Large intestine (tissue), 3 donors: ENCODE measurements around the gene FAM3A. TPM values are rescaled to one million over a fixed set of nuclear protein-coding genes. Genes with fewer than 3 reads are reported as not detected.
A peak's percentile ranks its signal among the peaks of the same experiment; 100 is the strongest.

Experiments used
- DNase-seq, 2 donors: peaks; one replicate each; pipeline versions ENCODE4 v3.0.0 to v3.0.0-alpha.2; 2013
- H3K27ac ChIP-seq: one replicate; pipeline ENCODE4 v1.5.1; 2013; ENCODE audit warnings: low read length
- H3K27me3 ChIP-seq: 2 replicates; pipeline ENCODE4 v1.6.1; 2013; ENCODE audit warnings: low read length; ENCODE audit not compliant: control insufficient read depth, insufficient read depth
- H3K36me3 ChIP-seq: 2 replicates; pipeline ENCODE4 v1.6.1; 2013; ENCODE audit warnings: low read length; ENCODE audit not compliant: control insufficient read depth, insufficient read depth
- H3K4me1 ChIP-seq: one replicate; pipeline ENCODE4 v1.6.1; 2013; ENCODE audit warnings: low read length; ENCODE audit not compliant: control insufficient read depth, insufficient read depth
- H3K4me3 ChIP-seq: one replicate; pipeline ENCODE4 v1.5.1; 2013; ENCODE audit warnings: low read length
- H3K9me3 ChIP-seq: one replicate; pipeline ENCODE4 v1.6.1; 2013; ENCODE audit warnings: mild to moderate bottlenecking, low read depth, low read length, moderate library complexity; ENCODE audit not compliant: control insufficient read depth
- WGBS: methylation state at CpG from one replicate; pipeline ENCODE4 v1.1.5; 2013; ENCODE audit warnings: low lambda C conversion rate; ENCODE audit not compliant: insufficient coverage; 5-methylcytosine and 5-hydroxymethylcytosine counted together
- polyA plus RNA-seq: library from polyadenylated mRNA; unstranded; fragments of 120-200 nt; gene quantifications from one replicate; pipeline ENCODE4 v1.2.1, GENCODE V29; 2013

Gene FAM3A
- polyA plus RNA-seq, 1 donor, result 41.4 TPM

DNA sequence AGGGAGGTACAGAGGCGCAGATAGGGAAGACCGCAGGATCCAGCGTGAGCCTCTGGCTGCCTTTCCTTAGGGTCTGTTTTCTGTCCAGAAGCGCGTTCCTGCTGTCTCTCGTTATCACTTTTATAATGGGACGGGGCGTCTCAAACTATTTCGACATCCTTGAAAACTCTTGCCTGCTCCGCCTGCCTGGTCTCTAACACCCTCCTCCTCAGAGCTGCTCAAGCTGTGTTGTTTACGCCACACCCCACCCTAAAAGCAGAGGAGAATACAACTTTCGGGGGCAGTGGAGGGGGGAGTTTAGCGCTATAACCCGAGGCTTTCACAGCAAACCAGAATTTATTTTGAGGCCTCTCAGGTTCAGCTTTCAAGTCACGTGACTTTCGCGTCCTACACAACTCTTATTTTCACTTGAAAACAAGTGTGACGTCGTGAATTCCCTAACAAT is 646 bp upstream of the FAM3A start:
- H3K36me3 ChIP-seq, result peaks cover 5% of the 10 kb centered on the region
- no peaks in the 10 kb centered on the region for H3K27me3 ChIP-seq
- H3K9me3 ChIP-seq, result no peaks in the 10 kb centered on the region
- no CpG with 5 or more reads among the region's 19 CpGs for WGBS
- peak overlapping the region; percentile 100 for H3K27ac ChIP-seq
- H3K4me1 ChIP-seq, result peaks cover 16% of the 10 kb centered on the region
- H3K4me3 ChIP-seq, result peak overlapping the region; percentile 64
- peak in 1 of 2 donors; percentile 62 for DNase-seq

DNA sequence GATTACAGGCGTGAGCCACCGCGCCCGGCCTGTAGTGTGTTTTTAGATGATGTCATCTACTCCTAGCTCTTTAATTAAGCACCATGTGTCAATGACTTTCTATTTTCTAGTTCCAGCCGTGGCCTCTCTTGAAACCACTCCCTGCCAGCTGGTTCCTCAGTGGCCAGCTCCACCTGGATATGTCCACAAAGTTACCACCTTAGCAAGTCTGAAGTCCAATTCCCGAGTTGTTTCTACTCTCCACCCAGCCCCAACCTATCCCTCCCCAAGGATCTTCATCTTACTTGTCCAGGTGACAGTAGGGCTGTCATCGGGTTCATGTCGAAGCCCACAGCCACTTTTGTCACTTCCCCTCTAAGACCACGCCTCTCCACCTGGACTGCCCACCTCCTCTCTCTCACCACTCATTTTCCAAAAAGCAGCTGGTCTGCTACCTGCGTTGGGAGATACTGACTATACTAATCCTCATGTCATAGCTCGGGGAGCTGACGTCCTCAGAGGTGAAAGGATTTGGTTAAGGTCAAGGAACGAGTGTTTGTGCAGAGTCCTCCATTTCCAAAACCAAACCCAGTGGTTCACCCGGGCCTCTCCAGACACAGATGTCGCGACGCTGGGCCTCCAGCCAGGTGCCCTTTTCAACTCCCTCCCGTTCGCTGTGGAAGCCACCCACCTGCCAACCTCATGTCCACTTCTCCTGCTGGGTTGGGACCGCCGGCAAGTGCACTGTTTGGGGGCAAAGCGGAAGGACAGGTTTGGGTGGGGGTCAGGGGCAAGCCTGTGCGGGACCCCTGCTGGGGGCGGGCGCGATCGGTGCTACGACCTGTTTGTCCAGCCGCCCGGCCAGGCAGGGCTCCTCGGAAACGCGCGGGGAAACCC is 704 bp downstream of the FAM3A start:
- WGBS, result no CpG with 5 or more reads among the region's 34 CpGs
- peaks cover 9% of the 10 kb centered on the region for H3K36me3 ChIP-seq
- peak; percentile 70 to 84 for DNase-seq
- peak overlapping the region; percentile 96 for H3K27ac ChIP-seq
- H3K4me1 ChIP-seq, result peaks cover 16% of the 10 kb centered on the region
- H3K4me3 ChIP-seq, result peak overlapping the region; percentile 90
- no peaks in the 10 kb centered on the region for H3K27me3 ChIP-seq
- no peaks in the 10 kb centered on the region for H3K9me3 ChIP-seq

- no peak for DNase-seq
- no CpG with 5 or more reads among the region's 2 CpGs for WGBS
- Histone ChIP-seq H3K27ac (no peak overlapping the region), H3K9me3 (no peaks in the 10 kb centered on the region), H3K4me3 (no peak overlapping the region), H3K27me3 (no peaks in the 10 kb centered on the region), H3K36me3 (peaks cover 15% of the 10 kb centered on the region), H3K4me1 (peaks cover 16% of the 10 kb centered on the region)
Observed at GRCh38 chrX:154513716-154514115, 2.3 kb downstream of the FAM3A start.

DNA sequence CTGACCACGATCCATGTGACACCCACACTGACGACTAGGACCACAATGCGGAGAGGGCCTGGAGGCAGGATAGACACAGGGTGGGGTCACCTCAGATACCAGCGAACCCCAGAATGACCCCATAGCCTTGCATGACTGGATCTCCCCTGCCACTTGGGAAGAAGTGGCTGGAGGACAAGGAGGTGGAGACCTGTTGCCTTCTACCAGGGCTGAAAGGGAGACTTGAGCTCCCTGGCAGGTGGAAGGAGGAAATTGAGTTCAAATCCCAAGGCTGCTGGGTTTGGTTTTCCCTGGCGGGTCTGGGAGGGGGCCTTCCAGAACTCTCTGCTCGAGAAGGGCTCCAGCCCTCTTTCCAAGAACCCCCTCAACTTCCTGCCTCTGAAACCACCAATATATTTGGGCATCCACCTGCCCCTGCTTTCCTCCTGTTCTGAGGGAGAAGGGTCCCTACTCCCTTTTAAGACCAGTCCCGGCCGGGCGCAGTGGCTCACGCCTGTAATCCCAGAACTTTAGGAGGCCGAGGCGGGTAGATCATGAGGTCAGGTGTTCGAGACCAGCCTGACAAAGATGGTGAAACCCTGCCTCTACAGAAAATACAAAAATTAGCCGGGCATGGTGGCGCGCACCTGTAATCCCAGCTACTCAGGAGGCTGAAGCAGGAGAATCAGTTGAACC is 3.0 kb downstream of the FAM3A start:
- Histone ChIP-seq H3K4me3 (no peak overlapping the region), H3K27me3 (no peaks in the 10 kb centered on the region), H3K36me3 (peaks cover 20% of the 10 kb centered on the region), H3K4me1 (peaks cover 14% of the 10 kb centered on the region), H3K9me3 (no peaks in the 10 kb centered on the region), H3K27ac (no peak overlapping the region)
- no CpG with 5 or more reads among the region's 16 CpGs for WGBS
- no peak for DNase-seq

DNA sequence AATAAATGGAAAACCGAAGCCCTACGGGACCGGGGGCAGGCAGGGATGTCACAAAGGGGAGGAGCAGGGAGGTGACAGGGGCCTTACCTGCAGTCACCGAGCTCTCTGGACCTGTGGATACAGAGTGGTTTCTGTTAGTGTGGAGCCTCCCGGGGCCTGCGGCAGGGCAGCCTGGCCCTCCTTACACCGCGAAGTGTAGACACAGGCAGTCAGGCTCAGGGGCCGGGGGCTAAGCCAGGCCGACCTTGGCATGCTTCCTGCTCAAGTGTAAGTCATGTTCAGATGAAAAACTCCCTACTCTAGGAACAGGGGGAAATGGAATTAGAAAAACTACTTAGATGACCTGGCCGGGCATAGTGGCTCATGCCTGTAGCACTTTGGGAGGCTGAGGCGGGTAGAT is 4.3 kb downstream of the FAM3A start:
- Histone ChIP-seq H3K27me3 (no peaks in the 10 kb centered on the region), H3K27ac (no peak overlapping the region), H3K9me3 (no peaks in the 10 kb centered on the region), H3K4me1 (peaks cover 1% of the 10 kb centered on the region), H3K4me3 (no peak overlapping the region), H3K36me3 (peaks cover 29% of the 10 kb centered on the region)
- WGBS, result no CpG with 5 or more reads among the region's 12 CpGs
- DNase-seq, result no peak

DNA sequence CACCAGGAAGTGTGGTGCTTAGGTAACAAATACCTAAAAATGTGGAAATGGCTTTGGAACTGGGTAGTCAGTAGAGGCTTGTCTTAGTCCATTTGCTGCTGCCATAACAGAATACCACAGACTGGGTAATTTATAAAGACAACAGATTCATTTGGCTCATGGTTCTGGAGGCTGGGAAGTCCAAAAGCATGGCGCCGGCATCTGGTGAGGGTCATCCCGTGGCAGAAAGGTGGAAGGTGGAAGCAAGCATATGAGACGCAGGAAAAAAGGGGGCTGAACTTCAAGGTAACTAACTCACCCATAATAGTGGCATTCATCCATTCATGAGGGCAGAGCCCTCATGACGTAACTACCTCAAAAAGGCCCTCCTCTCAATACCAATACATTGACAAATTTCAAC is 6.6 kb downstream of the FAM3A start:
- Histone ChIP-seq H3K4me1 (no peaks in the 10 kb centered on the region), H3K9me3 (no peaks in the 10 kb centered on the region), H3K4me3 (no peak overlapping the region), H3K36me3 (peaks cover 43% of the 10 kb centered on the region), H3K27ac (no peak overlapping the region), H3K27me3 (no peaks in the 10 kb centered on the region)
- WGBS, result no CpG with 5 or more reads among the region's 5 CpGs
- no peak for DNase-seq

- no peak overlapping the region for H3K27ac ChIP-seq
- H3K27me3 ChIP-seq, result no peaks in the 10 kb centered on the region
- DNase-seq, result no peak
- WGBS, result no CpG with 5 or more reads among the region's 13 CpGs
- H3K4me3 ChIP-seq, result no peak overlapping the region
- peaks cover 43% of the 10 kb centered on the region for H3K36me3 ChIP-seq
- no peaks in the 10 kb centered on the region for H3K4me1 ChIP-seq
- no peaks in the 10 kb centered on the region for H3K9me3 ChIP-seq
Observed at GRCh38 chrX:154508384-154508745, 7.7 kb downstream of the FAM3A start.

DNA sequence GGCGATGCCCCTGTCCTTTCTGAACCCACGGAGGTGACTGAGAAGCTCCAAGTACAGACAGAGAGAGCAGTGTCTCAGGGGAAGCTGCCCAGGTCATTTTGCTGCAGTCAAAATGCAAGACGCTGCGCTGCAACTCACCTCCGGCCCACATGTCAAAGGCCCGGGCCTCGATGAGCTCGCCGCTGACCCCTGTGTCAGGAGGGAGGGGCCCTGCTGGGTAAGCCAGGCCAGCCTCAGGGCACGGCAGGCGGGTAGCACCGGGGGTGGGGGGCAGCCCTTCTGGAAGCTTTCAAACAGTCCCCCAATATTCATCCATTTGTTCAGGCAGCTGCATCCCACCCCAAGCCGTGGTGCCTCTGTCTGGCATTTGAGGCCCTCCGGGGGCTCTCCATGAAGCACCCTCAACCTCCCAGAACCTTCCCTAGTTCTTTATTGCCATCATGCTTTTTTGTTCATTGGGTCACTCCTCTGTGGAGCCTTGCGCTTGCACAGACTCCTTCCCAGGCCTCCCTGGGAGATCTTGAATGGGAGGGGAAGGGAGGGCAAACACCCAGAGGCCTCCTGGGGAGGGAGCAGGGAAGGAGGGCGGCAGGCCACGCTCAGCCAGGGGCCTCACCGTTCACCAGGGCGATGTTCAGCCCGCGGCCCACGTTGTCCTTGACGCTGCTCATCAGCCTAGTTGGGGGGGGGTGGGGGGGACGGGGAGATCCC is 8.2 kb downstream of the FAM3A start:
- DNase-seq, result no peak
- Histone ChIP-seq H3K36me3 (peaks cover 43% of the 10 kb centered on the region), H3K4me3 (no peak overlapping the region), H3K27me3 (no peaks in the 10 kb centered on the region), H3K4me1 (no peaks in the 10 kb centered on the region), H3K9me3 (no peaks in the 10 kb centered on the region), H3K27ac (no peak overlapping the region)
- no CpG with 5 or more reads among the region's 24 CpGs for WGBS

DNA sequence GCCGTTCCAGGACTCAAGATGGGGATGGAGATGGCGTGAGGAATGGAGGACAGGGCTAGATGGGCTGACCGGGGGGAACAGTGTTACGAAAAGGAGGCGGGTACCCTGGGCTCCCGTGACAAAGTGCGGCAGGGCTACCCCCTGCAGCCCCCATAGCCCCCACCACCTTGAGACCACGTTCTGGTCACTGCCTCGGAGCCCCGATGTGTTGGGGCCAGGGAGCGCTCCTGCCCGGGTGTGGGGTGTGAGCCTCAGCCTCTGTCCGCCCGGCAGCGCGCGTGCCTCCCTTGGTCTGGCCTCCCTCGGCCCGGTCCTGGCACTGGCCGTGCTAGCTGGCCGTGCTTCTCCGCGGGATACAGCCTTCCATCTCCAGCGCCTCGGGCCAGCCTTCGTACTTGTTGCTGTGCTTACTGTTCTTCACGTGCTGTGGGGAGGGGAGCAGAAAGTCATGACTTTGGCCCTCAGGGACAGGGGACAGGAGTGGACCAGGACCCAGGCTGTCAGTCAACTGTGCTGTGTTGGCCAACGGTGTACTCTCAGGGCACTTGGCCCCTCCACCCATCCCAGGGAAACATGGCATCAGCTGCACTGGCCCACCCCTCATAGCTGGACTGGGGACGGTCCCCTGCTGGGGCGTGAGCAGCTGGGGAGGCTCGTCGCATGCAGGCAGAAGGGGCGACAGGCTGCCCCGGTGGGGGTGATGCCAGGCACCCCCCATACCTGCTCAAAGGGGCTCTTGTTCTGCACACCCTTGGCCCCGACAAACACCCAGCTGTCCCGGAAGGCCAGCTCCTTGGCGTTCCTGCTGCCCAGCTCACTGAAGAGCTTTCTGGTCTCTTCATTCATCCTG is 9.3 kb downstream of the FAM3A start:
- Histone ChIP-seq H3K4me3 (no peak overlapping the region), H3K9me3 (no peaks in the 10 kb centered on the region), H3K27ac (no peak overlapping the region), H3K27me3 (no peaks in the 10 kb centered on the region), H3K36me3 (peaks cover 38% of the 10 kb centered on the region), H3K4me1 (no peaks in the 10 kb centered on the region)
- no CpG with 5 or more reads among the region's 37 CpGs for WGBS
- DNase-seq, result no peak

DNA sequence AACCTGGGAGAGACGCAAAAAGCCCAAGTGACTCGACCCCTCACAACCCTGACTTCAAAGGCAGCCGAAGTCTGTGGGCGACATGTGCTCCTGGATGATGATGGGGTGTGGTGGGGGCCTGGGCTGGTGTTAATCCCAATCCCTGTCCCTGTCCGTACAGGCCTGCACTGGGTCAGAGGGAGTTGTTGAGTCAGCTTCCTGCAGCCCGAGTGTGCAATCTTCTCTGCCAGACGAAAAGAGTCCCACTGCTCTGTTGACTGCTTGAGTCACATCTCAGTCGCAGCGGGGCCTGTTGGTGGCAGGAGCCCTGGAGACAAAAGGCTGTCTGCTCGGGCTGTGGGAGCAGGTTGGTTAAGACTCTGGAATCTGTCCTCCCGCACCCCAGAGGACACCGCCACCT is 10.3 kb downstream of the FAM3A start:
- no peak for DNase-seq
- no peak overlapping the region for H3K4me3 ChIP-seq
- no peak overlapping the region for H3K27ac ChIP-seq
- no peaks in the 10 kb centered on the region for H3K9me3 ChIP-seq
- WGBS, result no CpG with 5 or more reads among the region's 12 CpGs
- no peaks in the 10 kb centered on the region for H3K4me1 ChIP-seq
- H3K36me3 ChIP-seq, result peaks cover 33% of the 10 kb centered on the region
- H3K27me3 ChIP-seq, result no peaks in the 10 kb centered on the region
